HEK293T (cell line): ENCODE data around the gene CTSZ.

Experiments used
- ARNT ChIP-seq: fragments of 450-650 bp; IDR thresholded peaks from 2 replicates; pipeline ENCODE4 v1.6.1; 2017; ENCODE audit warnings: mild to moderate bottlenecking
- BHLHE40 ChIP-seq: fragments of 450-650 bp; IDR thresholded peaks from 2 replicates; pipeline ENCODE4 v1.6.1; 2016; ENCODE audit warnings: mild to moderate bottlenecking, moderate library complexity, borderline replicate concordance
- ELF4 ChIP-seq: fragments of 450-650 bp; IDR thresholded peaks from 2 replicates; pipeline ENCODE4 v1.6.1; 2017; ENCODE audit warnings: antibody characterized with exemption
- FOXK2 ChIP-seq: fragments of 450-650 bp; IDR thresholded peaks from 2 replicates; pipeline ENCODE4 v1.6.1; 2016; ENCODE audit warnings: mild to moderate bottlenecking
- FOXM1 ChIP-seq: fragments of 450-650 bp; IDR thresholded peaks from 2 replicates; pipeline ENCODE4 v1.6.1; 2017; ENCODE audit warnings: mild to moderate bottlenecking, borderline replicate concordance
- HDGF ChIP-seq: fragments of 450-650 bp; IDR thresholded peaks from 2 replicates; pipeline ENCODE4 v1.6.1; 2017; ENCODE audit warnings: antibody characterized with exemption, borderline replicate concordance
- NFRKB ChIP-seq: fragments of 450-650 bp; IDR thresholded peaks from 2 replicates; pipeline ENCODE4 v1.6.1; 2016; ENCODE audit warnings: mild to moderate bottlenecking, moderate library complexity
- SP1 ChIP-seq: fragments of 450-650 bp; IDR thresholded peaks from 2 replicates; pipeline ENCODE4 v1.6.1; 2017
- SUZ12 ChIP-seq: fragments of 450-650 bp; IDR thresholded peaks from 2 replicates; pipeline ENCODE4 v1.6.1; 2016; ENCODE audit warnings: mild to moderate bottlenecking

- no peak for TF ChIP-seq FOXK2
- no peak for TF ChIP-seq FOXM1
- no peak for TF ChIP-seq ARNT
- TF ChIP-seq SUZ12, result no peak
- no peak for TF ChIP-seq SP1
- no peak for TF ChIP-seq BHLHE40
- TF ChIP-seq ELF4, result no peak
- no peak for TF ChIP-seq HDGF
- TF ChIP-seq NFRKB, result no peak
Measured at GRCh38 chr20:58984691-58985090, 22.4 kb downstream of the CTSZ start.
